ENCODE data around the gene FAM184B. TPM values are rescaled to one million over a fixed set of nuclear protein-coding genes. Genes with fewer than 3 reads are reported as not detected.

The FAM184B gene
- polyA plus RNA-seq, 1 experiment: 0.01 TPM

DNA sequence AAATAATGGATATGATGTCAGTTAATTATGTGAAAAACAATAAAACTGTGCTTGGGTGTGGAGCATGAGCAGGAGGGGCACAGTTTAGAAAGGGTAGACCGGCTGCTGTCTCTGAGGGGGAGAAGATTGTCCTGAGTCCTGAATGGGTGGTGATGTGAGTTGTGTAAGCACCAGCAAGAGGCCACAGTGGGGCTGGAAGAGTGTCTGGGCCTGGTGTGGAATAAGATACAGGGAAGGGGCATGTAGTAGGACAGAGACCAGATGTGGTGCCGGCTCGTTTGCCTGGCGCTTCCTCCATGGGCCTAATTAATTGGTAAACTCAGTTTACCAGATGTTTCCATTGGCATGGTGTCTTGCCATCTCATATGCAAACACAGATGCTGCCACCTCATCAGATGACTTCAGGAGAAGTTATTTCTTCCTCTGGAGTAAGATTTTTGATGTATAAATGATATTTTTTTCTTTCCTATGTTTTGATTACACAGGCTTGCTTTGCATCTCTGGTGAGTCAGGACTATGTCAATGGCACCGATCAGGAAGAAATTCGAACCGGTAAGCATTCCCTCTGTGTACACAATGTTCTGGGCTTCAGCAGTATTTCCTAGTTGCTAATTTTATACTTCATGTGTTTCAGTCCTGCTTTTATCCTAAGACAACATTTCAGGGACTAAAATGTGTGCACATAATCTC, 161.9 kb downstream of the FAM184B start:
- no peaks in the 10 kb centered on the region for H3K27me3 ChIP-seq (ENCODE audit: control insufficient read depth, insufficient read depth, low read length)
- ChIA-PET CTCF (interaction anchor here (1.3 kb wide), 1 partner anchor 71 kb away, joined by 6 read pairs; no protein-coding TSS in a partner anchor), POLR2A (no interaction called here)
- H3K4me3 ChIP-seq (ENCODE audit: low read depth, low read length): no peak overlapping the region
- no peak for DNase-seq (ENCODE audit: low read depth)
- H3K36me3 ChIP-seq (ENCODE audit: control insufficient read depth, insufficient read depth, low read length): peaks cover 10% of the 10 kb centered on the region
- no peak for TF ChIP-seq CTCF (IDR thresholded peaks at IDR 0.05; ENCODE audit: insufficient read depth, low read depth, low read length)

GRCh38 chr4:17618926-17619325, 162.5 kb downstream of the FAM184B start:
- ChIA-PET POLR2A (no interaction called here), CTCF (interaction anchor here (1.3 kb wide), 1 partner anchor 70 kb away, joined by 6 read pairs; no protein-coding TSS in a partner anchor)
- peaks cover 9% of the 10 kb centered on the region for H3K36me3 ChIP-seq (ENCODE audit: control insufficient read depth, insufficient read depth, low read length)

GRCh38 chr4:17616283-17616682, 165.1 kb downstream of the FAM184B start:
- CTCF ChIA-PET: no interaction called here

More at GRCh38 chr4:17618926-17619325, 162.5 kb downstream of the FAM184B start:
- H3K4me3 ChIP-seq (ENCODE audit: low read depth, low read length): no peak overlapping the region
- DNase-seq (ENCODE audit: low read depth): no peak
- H3K27me3 ChIP-seq (ENCODE audit: control insufficient read depth, insufficient read depth, low read length): no peaks in the 10 kb centered on the region
- TF ChIP-seq CTCF (IDR thresholded peaks at IDR 0.05; ENCODE audit: insufficient read depth, low read depth, low read length): no peak

DNA sequence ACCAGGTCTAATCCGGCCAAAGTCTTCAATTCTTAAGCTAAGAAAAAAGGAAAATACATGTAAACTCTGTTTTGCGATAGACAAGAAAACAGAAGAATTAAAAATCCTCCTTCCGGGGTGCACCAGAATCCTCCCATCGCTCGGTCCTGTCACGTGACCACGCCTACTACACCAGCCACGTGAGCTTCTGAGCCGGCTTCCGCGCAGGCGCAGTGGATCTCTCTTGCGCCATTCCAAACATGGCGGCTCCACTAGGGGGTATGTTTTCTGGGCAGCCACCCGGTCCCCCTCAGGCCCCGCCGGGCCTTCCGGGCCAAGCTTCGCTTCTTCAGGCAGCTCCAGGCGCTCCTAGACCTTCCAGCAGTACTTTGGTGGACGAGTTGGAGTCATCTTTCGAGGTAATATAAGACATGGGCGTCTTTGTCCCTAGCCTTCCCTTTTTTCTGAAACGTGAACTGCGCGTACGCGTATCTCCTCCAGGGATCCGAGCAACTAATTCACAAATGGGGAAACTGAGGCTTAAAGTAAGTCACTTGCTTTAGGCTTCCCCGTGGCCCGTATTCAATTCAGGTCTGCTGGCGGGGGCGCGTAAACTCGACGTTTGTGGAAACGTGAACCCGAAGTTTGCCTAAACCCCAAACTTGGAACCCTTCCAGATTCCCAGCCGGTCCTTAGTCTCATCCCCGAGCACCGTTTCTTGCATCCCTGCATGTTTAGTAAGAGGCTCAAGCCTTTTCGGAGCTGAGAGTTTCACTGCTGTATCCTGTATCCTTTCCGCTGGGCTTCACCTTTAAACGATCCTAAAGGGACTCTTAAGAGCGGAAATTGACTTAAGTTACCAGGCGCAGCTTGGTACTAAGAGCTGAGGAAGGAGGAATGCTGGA, 166.8 kb downstream of the FAM184B start, which contains the start of gene MED28:
Gene MED28, plus strand, starts transcription at position 226 of the 884 bp plus-strand sequence. Its CDS starts 14 bp downstream, at position 240.
- CTCF ChIA-PET: interaction anchor here (0.5 to 1.3 kb wide), 4 partner anchors 9 to 1416 kb away, joined by 3 to 7 read pairs (median 4); no protein-coding TSS in a partner anchor
- POLR2A ChIA-PET: no interaction called here

More at GRCh38 chr4:17616283-17616682, 165.1 kb downstream of the FAM184B start:
- DNase-seq (ENCODE audit: low read depth): no peak
- Histone ChIP-seq H3K4me3 (ENCODE audit: low read depth, low read length) (no peak overlapping the region), H3K27me3 (ENCODE audit: control insufficient read depth, insufficient read depth, low read length) (no peaks in the 10 kb centered on the region), H3K36me3 (ENCODE audit: control insufficient read depth, insufficient read depth, low read length) (peaks cover 4% of the 10 kb centered on the region)
- TF ChIP-seq CTCF (IDR thresholded peaks at IDR 0.05; ENCODE audit: insufficient read depth, low read depth, low read length): no peak
- POLR2A ChIA-PET: no interaction called here

More for the DNA sequence above, 166.8 kb downstream of the FAM184B start, which contains the start of gene MED28:
- DNase-seq (ENCODE audit: low read depth): peak; percentile 57
- no peak for TF ChIP-seq CTCF (IDR thresholded peaks at IDR 0.05; ENCODE audit: insufficient read depth, low read depth, low read length)
- Histone ChIP-seq H3K27me3 (ENCODE audit: control insufficient read depth, insufficient read depth, low read length) (no peaks in the 10 kb centered on the region), H3K36me3 (ENCODE audit: control insufficient read depth, insufficient read depth, low read length) (peaks cover 4% of the 10 kb centered on the region), H3K4me3 (ENCODE audit: low read depth, low read length) (peak within 1 kb of the TSS; percentile 64)

Data from BJ (cell line).